GM19372 (cell line): Measurements from ENCODE around the gene ST6GALNAC1.

Experiments
- ATAC-seq: cut with Tn5 transposase; IDR thresholded peaks from one replicate; pipeline ENCODE4 v1.9.1; 2021; ENCODE audit warnings: mild to moderate bottlenecking, low read depth, moderate library complexity; ENCODE audit not compliant: unreplicated experiment

The ST6GALNAC1 gene

GRCh38 chr17:76643553-76644148 is at the start of gene ST6GALNAC1:
Gene ST6GALNAC1 (minus strand): TSS chr17:76643757. CDS start chr17:76643638, 119 bp downstream.
- no peak for ATAC-seq

GRCh38 chr17:76691379-76692191 is 48.0 kb upstream of the ST6GALNAC1 start:
- no peak for ATAC-seq

DNA sequence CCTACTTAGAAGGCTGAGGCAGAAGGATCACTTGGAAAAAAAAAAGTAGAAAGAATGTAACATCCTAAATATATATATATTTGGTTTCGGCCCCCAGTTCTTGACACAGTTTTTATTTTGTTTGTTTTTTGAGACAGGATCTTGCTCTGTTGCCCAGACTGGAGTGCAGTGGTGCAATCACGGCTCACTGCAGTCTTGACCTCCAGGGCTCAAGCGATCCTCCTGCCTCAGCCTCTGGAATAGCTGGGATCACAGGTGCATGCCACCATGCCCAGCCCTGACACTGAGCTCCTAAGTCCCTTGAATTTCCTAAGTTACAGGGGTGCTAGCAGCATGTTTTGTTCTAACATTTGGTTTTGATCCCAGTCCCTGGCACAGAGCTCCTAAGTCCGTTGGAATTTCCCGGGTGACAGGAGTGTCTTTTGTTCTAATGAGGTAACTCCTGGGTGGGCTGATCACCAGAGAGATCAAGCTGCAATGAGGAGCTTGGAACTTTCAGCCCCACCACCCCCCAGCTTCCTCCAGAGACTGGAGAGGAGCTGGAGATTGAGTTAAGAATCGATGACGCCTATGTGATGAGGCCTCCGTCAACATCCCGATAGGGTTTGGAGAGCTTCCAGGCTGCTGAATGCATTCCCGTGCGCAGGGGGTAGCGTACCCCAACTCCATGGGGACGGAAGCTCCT is 47.2 kb upstream of the ST6GALNAC1 start:
- no peak for ATAC-seq

DNA sequence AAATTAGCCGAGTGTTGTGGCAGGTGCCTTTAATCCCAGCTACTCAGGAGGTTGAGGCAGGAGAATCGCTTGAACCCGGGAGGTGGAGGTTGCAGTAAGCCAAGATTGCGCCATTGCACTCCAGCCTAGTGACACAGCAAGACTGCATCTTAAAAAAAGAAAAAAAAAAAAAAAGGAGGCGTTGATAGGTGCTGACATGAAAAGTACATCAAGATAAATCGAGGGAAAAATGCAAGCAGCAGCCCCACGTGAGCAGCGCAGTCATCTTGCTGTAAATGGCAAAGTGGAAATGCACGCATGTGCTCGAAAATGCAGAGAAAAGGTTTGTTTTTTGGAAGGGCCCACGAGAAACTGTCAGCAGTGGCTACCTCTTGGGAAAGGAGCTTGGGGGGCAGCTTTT is 46.3 kb upstream of the ST6GALNAC1 start:
- no peak for ATAC-seq

DNA sequence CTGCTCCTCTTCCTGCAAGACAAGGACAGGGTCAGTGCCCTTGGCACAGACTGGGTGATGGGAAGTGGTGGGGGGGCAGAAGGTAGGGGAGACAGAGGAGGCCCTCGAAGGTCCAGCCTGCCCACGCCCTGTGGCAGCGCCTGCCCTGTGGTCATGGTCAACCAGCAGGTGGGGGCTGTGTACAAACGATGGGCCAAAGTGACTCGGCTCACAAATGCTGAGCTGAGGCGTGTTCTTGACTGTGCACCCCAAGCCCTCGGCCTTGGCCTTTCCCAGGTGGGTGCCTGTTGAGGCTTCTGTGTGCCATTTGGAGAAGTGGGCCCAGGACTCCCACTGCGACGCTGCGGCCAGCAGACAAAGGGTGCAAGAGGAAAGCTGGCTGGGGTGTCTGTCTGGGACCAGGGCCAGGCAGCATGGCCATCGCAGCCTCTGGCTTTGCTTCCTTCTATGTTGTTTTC is 44.6 kb upstream of the ST6GALNAC1 start:
- ATAC-seq: no peak

DNA sequence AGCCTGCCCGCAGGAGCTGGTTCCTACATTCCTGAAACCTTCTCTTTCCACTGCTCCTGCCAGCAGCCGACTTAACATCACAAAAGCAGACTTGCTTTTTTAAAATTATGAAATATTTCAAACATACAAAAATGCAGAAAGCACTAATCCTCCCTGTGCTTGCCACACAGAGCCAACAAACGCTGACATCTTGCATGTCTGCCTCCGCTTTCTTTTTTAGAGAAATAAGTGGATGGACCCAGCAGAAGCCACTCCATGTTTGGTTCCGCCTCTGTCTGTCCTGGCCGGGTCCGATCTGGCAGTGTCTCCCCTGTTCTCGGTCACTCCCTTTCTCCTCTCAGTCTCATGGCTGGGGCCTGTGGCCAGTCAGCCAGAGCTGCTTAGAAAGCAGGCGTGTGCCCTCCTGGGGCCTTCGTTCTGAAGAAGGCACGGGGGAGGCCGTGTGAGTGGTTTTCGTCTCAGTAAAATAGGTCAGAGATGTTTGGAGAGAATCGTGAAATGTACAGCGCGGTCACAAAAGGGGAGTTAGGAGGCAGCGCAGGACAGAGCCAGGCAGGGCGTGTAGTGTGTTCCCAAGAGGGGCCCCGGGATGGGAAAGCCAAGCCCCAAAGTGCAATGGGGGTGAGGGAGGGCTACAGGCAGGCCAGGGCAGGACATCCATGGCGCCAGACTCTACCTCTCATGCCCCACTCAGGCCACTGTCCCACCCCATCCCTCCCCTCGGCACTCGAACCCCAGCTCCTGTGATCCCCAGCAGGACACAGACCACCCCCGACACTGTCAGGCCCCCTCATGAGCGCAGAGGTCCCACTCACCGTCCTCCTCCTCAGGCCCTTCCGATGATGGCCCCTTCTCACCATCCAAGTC is 44.0 kb upstream of the ST6GALNAC1 start:
- no peak for ATAC-seq

GRCh38 chr17:76686538-76687297 is 43.2 kb upstream of the ST6GALNAC1 start:
- ATAC-seq: no peak

GRCh38 chr17:76685846-76686245 is 42.3 kb upstream of the ST6GALNAC1 start:
- no peak for ATAC-seq

DNA sequence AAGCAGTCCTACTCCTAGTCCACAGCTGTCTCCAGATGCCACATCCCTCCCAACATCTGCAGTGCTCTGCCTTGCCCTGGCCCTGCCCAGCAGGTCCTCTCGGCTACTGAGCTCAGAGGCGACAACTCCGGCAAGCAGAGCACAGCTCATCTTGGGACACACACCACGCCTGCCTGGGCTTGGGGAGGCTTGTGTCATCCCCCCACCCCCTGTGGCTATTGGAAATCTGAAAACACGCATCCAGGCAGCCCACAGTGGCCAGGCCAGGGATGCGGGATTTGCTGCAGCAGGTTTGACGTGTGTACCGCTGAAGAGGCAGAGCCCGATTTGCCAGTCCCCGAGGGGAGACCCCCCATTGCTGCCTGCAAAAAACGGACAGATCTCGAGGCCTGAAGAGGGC is 41.8 kb upstream of the ST6GALNAC1 start:
- no peak for ATAC-seq

- ATAC-seq: no peak
Measured at GRCh38 chr17:76684756-76685155, 41.2 kb upstream of the ST6GALNAC1 start.

- no peak for ATAC-seq
Measured at GRCh38 chr17:76683921-76684745, 40.6 kb upstream of the ST6GALNAC1 start.

GRCh38 chr17:76683011-76683755 is 39.6 kb upstream of the ST6GALNAC1 start:
- no peak for ATAC-seq

- ATAC-seq: no peak
Measured at GRCh38 chr17:76682296-76682695, 38.7 kb upstream of the ST6GALNAC1 start.

GRCh38 chr17:76681222-76682137 is 37.9 kb upstream of the ST6GALNAC1 start:
- no peak for ATAC-seq

GRCh38 chr17:76679239-76679638 is 35.7 kb upstream of the ST6GALNAC1 start:
- ATAC-seq: no peak

GRCh38 chr17:76678330-76678729 is 34.8 kb upstream of the ST6GALNAC1 start:
- no peak for ATAC-seq

DNA sequence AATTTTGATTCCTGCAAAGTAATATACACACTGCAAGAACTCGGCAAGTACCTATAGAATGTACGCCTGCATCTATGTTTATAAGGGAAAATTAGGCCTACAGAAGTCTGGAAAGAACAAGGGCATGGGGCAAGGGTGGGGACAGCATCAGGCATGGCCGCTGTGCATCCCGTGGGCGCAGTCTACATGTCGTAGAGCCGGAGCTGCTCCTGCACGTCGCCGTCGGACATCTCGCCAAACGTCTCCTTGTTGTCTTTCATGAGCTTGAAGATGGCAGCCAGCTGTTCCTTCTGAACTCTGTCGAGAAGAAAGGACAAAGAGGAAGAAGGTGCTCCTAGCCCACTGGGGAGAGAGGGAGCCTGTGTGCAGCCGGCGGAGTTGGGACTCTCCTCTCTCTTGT is 33.8 kb upstream of the ST6GALNAC1 start:
- no peak for ATAC-seq
